ENCODE measurements around the gene OPN1MW2. TPM values are rescaled to one million over a fixed set of nuclear protein-coding genes. Genes with fewer than 3 reads are reported as not detected.

Gene OPN1MW2
- total RNA-seq, result not detected in 2 replicates

DNA sequence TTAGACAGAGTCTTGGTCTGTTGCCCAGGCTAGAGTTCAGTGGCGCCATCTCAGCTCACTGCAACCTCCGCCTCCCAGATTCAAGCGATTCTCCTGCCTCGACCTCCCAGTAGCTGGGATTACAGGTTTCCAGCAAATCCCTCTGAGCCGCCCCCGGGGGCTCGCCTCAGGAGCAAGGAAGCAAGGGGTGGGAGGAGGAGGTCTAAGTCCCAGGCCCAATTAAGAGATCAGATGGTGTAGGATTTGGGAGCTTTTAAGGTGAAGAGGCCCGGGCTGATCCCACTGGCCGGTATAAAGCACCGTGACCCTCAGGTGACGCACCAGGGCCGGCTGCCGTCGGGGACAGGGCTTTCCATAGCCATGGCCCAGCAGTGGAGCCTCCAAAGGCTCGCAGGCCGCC lies at the start of gene OPN1MW2:
TSS of gene OPN1MW2 (plus strand) at position 301 of the 400 bp plus-strand sequence. CDS start at position 361, 60 bp downstream.

DNA sequence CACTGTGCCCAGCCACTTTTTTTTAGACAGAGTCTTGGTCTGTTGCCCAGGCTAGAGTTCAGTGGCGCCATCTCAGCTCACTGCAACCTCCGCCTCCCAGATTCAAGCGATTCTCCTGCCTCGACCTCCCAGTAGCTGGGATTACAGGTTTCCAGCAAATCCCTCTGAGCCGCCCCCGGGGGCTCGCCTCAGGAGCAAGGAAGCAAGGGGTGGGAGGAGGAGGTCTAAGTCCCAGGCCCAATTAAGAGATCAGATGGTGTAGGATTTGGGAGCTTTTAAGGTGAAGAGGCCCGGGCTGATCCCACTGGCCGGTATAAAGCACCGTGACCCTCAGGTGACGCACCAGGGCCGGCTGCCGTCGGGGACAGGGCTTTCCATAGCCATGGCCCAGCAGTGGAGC lies 37.3 kb upstream of the OPN1MW2 start, which contains the start of gene OPN1MW:
TSS of gene OPN1MW (plus strand) at position 301 of the 400 bp plus-strand sequence. CDS start at position 383, 82 bp downstream.

DNA sequence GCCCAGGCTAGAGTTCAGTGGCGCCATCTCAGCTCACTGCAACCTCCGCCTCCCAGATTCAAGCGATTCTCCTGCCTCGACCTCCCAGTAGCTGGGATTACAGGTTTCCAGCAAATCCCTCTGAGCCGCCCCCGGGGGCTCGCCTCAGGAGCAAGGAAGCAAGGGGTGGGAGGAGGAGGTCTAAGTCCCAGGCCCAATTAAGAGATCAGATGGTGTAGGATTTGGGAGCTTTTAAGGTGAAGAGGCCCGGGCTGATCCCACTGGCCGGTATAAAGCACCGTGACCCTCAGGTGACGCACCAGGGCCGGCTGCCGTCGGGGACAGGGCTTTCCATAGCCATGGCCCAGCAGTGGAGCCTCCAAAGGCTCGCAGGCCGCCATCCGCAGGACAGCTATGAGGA lies 37.7 kb downstream of the OPN1MW2 start, which contains the start of gene OPN1MW3:
TSS of gene OPN1MW3 (plus strand) at position 301 of the 400 bp plus-strand sequence. CDS start at position 339, 38 bp downstream.

Other genes starting within 250 kb of the OPN1MW2 start
- 31.7 and 51.8 TPM in 2 replicates for gene HCFC1, start 247.9 kb upstream of the OPN1MW2 start, total RNA-seq
- 5.9 and 8.0 TPM in 2 replicates for gene TMEM187, start 247.0 kb upstream of the OPN1MW2 start, total RNA-seq
- gene IRAK1, start 199.9 kb upstream of the OPN1MW2 start, total RNA-seq, result 117 and 144 TPM in 2 replicates
- 31.5 and 33.5 TPM in 2 replicates for gene MECP2, start 122.0 kb upstream of the OPN1MW2 start, total RNA-seq
- not detected in 2 replicates for gene OPN1LW, start 75.5 kb upstream of the OPN1MW2 start, total RNA-seq
- gene OPN1MW, start 37.2 kb upstream of the OPN1MW2 start, total RNA-seq, result not detected in 2 replicates
- not detected in 2 replicates for gene OPN1MW3, start 37.8 kb downstream of the OPN1MW2 start, total RNA-seq
- not detected in 2 replicates for gene TEX28, start 75.4 kb downstream of the OPN1MW2 start, total RNA-seq
- gene TKTL1, start 76.0 kb downstream of the OPN1MW2 start, total RNA-seq, result not detected in 2 replicates
- gene FLNA, start 154.9 kb downstream of the OPN1MW2 start, total RNA-seq, result 2,184 and 2,759 TPM in 2 replicates
- gene EMD, start 159.5 kb downstream of the OPN1MW2 start, total RNA-seq, result 37.9 and 39.5 TPM in 2 replicates
- 1,465 and 3,108 TPM in 2 replicates for gene RPL10, start 178.6 kb downstream of the OPN1MW2 start, total RNA-seq
- 59.4 and 61.3 TPM in 2 replicates for gene DNASE1L1, start 189.5 kb downstream of the OPN1MW2 start, total RNA-seq
- gene TAFAZZIN, start 191.8 kb downstream of the OPN1MW2 start, total RNA-seq, result 22.8 and 30.0 TPM in 2 replicates
- gene ATP6AP1, start 208.9 kb downstream of the OPN1MW2 start, total RNA-seq, result 55.3 and 151 TPM in 2 replicates
- 167 and 170 TPM in 2 replicates for gene GDI1, start 217.4 kb downstream of the OPN1MW2 start, total RNA-seq
- gene FAM50A, start 224.4 kb downstream of the OPN1MW2 start, total RNA-seq, result 40.2 and 106 TPM in 2 replicates
- 21.2 and 25.8 TPM in 2 replicates for gene PLXNA3, start 238.5 kb downstream of the OPN1MW2 start, total RNA-seq